Chondrocyte (in vitro differentiated cells): ENCODE results near the gene PRCD. TPM values are rescaled to one million over a fixed set of nuclear protein-coding genes. Genes with fewer than 3 reads are reported as not detected.

Experiments used
- DNase-seq: peaks from one replicate; pipeline ENCODE4 v3.0.0; 2021; ENCODE audit warnings: mixed read lengths, low spot score
- H3K27ac Mint-ChIP-seq: one replicate; pipeline ENCODE4 v1.8.0; 2021; ENCODE audit warnings: mild to moderate bottlenecking, moderate library complexity, mixed read lengths; ENCODE audit not compliant: unreplicated experiment
- H3K27me3 Mint-ChIP-seq: 2 replicates; pipeline ENCODE4 v1.8.0; 2021; ENCODE audit warnings: low read depth, mixed read lengths
- H3K36me3 Mint-ChIP-seq: 2 replicates; pipeline ENCODE4 v1.8.0; 2021; ENCODE audit warnings: low read depth, mixed read lengths
- H3K4me1 Mint-ChIP-seq: 2 replicates; pipeline ENCODE4 v1.8.0; 2021; ENCODE audit warnings: low read depth, mild to moderate bottlenecking, mixed read lengths
- H3K4me3 Mint-ChIP-seq: one replicate; pipeline ENCODE4 v1.8.0; 2021; ENCODE audit warnings: mild to moderate bottlenecking, moderate library complexity, mixed read lengths; ENCODE audit not compliant: unreplicated experiment
- H3K9me3 Mint-ChIP-seq: 2 replicates; pipeline ENCODE4 v1.8.0; 2021; ENCODE audit warnings: low read depth, mixed read lengths
- CTCF ChIP-seq: fragments of 200-600 bp; sonication (generic); IDR thresholded peaks from 2 replicates; pipeline ENCODE4 v1.5.0; 2021; ENCODE audit warnings: antibody characterized with exemption, mild to moderate bottlenecking, moderate library complexity
- total RNA-seq: library from RNA; stranded (reverse); gene quantifications from 3 replicates; pipeline ENCODE4 v1.2.1, GENCODE V29; 2021

The PRCD gene
- total RNA-seq, 1 donor from 2014 or later, result 0.55 TPM

- peaks cover 9% of the 10 kb centered on the region for H3K4me1 Mint-ChIP-seq
- no peak for TF ChIP-seq CTCF
- H3K4me3 Mint-ChIP-seq, result no peak overlapping the region
- no peak overlapping the region for H3K27ac Mint-ChIP-seq
- DNase-seq, result no peak
- H3K27me3 Mint-ChIP-seq, result no peaks in the 10 kb centered on the region
- H3K9me3 Mint-ChIP-seq, result no peaks in the 10 kb centered on the region
- peaks cover 4% of the 10 kb centered on the region for H3K36me3 Mint-ChIP-seq
Observed at GRCh38 chr17:76569607-76570279, 29.9 kb downstream of the PRCD start.

GRCh38 chr17:76570457-76570856, 30.6 kb downstream of the PRCD start:
- H3K36me3 Mint-ChIP-seq, result peaks cover under 1% of the 10 kb centered on the region
- TF ChIP-seq CTCF, result no peak
- no peak overlapping the region for H3K27ac Mint-ChIP-seq

GRCh38 chr17:76570877-76571471, 31.1 kb downstream of the PRCD start:
- Mint-ChIP-seq H3K27me3 (no peaks in the 10 kb centered on the region), H3K4me3 (no peak overlapping the region), H3K9me3 (no peaks in the 10 kb centered on the region), H3K27ac (no peak overlapping the region), H3K36me3 (no peaks in the 10 kb centered on the region), H3K4me1 (peaks cover 6% of the 10 kb centered on the region)
- no peak for DNase-seq
- no peak for TF ChIP-seq CTCF

More at GRCh38 chr17:76570457-76570856, 30.6 kb downstream of the PRCD start:
- Mint-ChIP-seq H3K9me3 (no peaks in the 10 kb centered on the region), H3K4me1 (peaks cover 6% of the 10 kb centered on the region), H3K27me3 (no peaks in the 10 kb centered on the region), H3K4me3 (no peak overlapping the region)
- no peak for DNase-seq

- TF ChIP-seq CTCF, result no peak
- H3K27me3 Mint-ChIP-seq, result no peaks in the 10 kb centered on the region
- H3K36me3 Mint-ChIP-seq, result no peaks in the 10 kb centered on the region
- DNase-seq, result no peak
- no peak overlapping the region for H3K4me3 Mint-ChIP-seq
- no peaks in the 10 kb centered on the region for H3K9me3 Mint-ChIP-seq
- H3K4me1 Mint-ChIP-seq, result peaks cover 6% of the 10 kb centered on the region
- H3K27ac Mint-ChIP-seq, result no peak overlapping the region
Observed at GRCh38 chr17:76572201-76572910, 32.5 kb downstream of the PRCD start.

- H3K4me3 Mint-ChIP-seq, result no peak overlapping the region
- H3K4me1 Mint-ChIP-seq, result peaks cover 6% of the 10 kb centered on the region
- DNase-seq, result no peak
- H3K27me3 Mint-ChIP-seq, result no peaks in the 10 kb centered on the region
- H3K27ac Mint-ChIP-seq, result no peak overlapping the region
- no peaks in the 10 kb centered on the region for H3K36me3 Mint-ChIP-seq
- TF ChIP-seq CTCF, result no peak
- no peaks in the 10 kb centered on the region for H3K9me3 Mint-ChIP-seq
Observed at GRCh38 chr17:76573096-76573495, 33.3 kb downstream of the PRCD start.
